Endothelial cell (in vitro differentiated cells): ENCODE results near the gene CSGALNACT2. TPM values are rescaled to one million over a fixed set of nuclear protein-coding genes. Genes with fewer than 3 reads are reported as not detected.

Experiments
- DNase-seq: peaks from one replicate; pipeline ENCODE4 v3.0.0; 2021; ENCODE audit warnings: low spot score
- H3K27ac Mint-ChIP-seq: one replicate; pipeline ENCODE4 v1.8.0; 2021; ENCODE audit warnings: mixed read lengths, inconsistent platforms; ENCODE audit not compliant: unreplicated experiment
- H3K27me3 Mint-ChIP-seq: one replicate; pipeline ENCODE4 v1.8.0; 2021; ENCODE audit warnings: mild to moderate bottlenecking, moderate library complexity, mixed read lengths, inconsistent platforms; ENCODE audit not compliant: unreplicated experiment
- H3K36me3 Mint-ChIP-seq: one replicate; pipeline ENCODE4 v1.8.0; 2021; ENCODE audit warnings: mild to moderate bottlenecking, low read depth, mixed read lengths, inconsistent platforms; ENCODE audit not compliant: unreplicated experiment
- H3K4me1 Mint-ChIP-seq: one replicate; pipeline ENCODE4 v1.8.0; 2021; ENCODE audit warnings: mild to moderate bottlenecking, mixed read lengths, inconsistent platforms; ENCODE audit not compliant: unreplicated experiment
- H3K4me3 Mint-ChIP-seq: one replicate; pipeline ENCODE4 v1.8.0; 2021; ENCODE audit warnings: mild to moderate bottlenecking, mixed read lengths, inconsistent platforms; ENCODE audit not compliant: unreplicated experiment
- H3K9me3 Mint-ChIP-seq: one replicate; pipeline ENCODE4 v1.8.0; 2021; ENCODE audit warnings: mixed read lengths, inconsistent platforms; ENCODE audit not compliant: unreplicated experiment
- total RNA-seq: library from RNA; stranded (reverse); fragmentation: NEBNext Ultra II Directional; extraction: Animal tissue kit (Norgen Biotek cat#: 25700); gene quantifications from one replicate; pipeline ENCODE4 v1.2.1, GENCODE V29; 2021; ENCODE audit not compliant: unreplicated experiment
- TF ChIP-seq, protein P1 (sequence below): fragments of 200-600 bp; sonication (generic); IDR thresholded peaks from one replicate; pipeline ENCODE4 v1.5.0; 2021; ENCODE audit warnings: antibody characterized with exemption; ENCODE audit not compliant: unreplicated experiment

CSGALNACT2 gene
- total RNA-seq, 1 donor from 2014 or later: 3.8 TPM

DNA sequence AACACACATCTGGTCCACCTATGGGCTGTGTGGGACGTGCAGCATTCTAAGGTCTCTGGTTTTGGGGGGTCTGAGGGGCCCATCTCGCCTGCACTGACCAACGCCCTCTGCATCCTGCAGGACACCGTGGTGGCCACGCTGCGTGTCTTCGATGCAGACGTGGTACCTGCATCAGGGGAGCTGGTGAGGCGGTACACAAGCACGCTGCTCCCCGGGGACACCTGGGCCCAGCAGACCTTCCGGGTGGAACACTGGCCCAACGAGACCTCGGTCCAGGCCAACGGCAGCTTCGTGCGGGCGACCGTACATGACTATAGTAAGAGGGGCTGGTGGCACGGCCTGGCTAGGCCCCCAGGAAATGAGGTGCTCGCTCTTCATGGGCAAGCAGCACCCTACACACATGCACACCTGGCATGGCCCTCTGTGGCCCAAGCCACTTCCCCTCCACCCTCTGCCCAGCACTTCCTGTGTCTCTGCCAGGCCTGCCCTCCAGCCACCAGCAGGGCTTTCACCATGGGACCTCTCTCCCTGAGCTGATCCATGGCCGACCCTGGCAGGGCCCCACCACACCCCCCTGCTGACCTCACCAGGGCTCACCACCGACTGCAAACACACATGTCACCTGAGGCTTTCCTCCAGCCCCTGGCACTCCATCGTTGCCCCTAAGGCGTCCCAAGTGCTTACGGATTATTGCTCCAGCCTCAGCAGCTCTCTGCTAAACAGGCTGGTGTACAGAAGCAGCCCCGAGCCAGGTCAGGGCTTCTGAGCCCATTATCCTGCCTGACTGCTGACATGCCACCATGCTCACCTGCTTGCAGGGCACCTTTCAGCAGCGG lies 31.8 kb upstream of the CSGALNACT2 start:
- H3K36me3 Mint-ChIP-seq: no peaks in the 10 kb centered on the region
- DNase-seq: no peak
- H3K27me3 Mint-ChIP-seq: peaks cover 19% of the 10 kb centered on the region
- no peaks in the 10 kb centered on the region for H3K4me1 Mint-ChIP-seq
- TF ChIP-seq, protein P1, sequence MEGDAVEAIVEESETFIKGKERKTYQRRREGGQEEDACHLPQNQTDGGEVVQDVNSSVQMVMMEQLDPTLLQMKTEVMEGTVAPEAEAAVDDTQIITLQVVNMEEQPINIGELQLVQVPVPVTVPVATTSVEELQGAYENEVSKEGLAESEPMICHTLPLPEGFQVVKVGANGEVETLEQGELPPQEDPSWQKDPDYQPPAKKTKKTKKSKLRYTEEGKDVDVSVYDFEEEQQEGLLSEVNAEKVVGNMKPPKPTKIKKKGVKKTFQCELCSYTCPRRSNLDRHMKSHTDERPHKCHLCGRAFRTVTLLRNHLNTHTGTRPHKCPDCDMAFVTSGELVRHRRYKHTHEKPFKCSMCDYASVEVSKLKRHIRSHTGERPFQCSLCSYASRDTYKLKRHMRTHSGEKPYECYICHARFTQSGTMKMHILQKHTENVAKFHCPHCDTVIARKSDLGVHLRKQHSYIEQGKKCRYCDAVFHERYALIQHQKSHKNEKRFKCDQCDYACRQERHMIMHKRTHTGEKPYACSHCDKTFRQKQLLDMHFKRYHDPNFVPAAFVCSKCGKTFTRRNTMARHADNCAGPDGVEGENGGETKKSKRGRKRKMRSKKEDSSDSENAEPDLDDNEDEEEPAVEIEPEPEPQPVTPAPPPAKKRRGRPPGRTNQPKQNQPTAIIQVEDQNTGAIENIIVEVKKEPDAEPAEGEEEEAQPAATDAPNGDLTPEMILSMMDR: no peak
- no peak overlapping the region for H3K27ac Mint-ChIP-seq
- no peaks in the 10 kb centered on the region for H3K9me3 Mint-ChIP-seq
- no peak overlapping the region for H3K4me3 Mint-ChIP-seq

DNA sequence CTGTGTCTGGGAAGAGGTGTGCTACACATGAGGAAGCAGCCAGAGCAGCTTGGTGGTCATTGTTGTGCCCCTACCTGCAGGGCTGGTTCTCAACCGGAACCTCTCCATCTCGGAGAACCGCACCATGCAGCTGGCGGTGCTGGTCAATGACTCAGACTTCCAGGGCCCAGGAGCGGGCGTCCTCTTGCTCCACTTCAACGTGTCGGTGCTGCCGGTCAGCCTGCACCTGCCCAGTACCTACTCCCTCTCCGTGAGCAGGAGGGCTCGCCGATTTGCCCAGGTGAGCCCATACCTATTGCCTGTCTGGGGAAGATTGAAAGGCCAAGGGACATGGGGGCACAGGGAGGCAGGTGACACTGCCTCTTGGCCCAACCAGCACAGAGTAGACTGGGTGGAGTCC lies 29.3 kb upstream of the CSGALNACT2 start:
- DNase-seq: no peak
- TF ChIP-seq, protein P1: no peak
- Mint-ChIP-seq H3K4me1 (no peaks in the 10 kb centered on the region), H3K36me3 (no peaks in the 10 kb centered on the region), H3K4me3 (no peak overlapping the region), H3K9me3 (no peaks in the 10 kb centered on the region), H3K27ac (no peak overlapping the region), H3K27me3 (peaks cover 16% of the 10 kb centered on the region)

DNA sequence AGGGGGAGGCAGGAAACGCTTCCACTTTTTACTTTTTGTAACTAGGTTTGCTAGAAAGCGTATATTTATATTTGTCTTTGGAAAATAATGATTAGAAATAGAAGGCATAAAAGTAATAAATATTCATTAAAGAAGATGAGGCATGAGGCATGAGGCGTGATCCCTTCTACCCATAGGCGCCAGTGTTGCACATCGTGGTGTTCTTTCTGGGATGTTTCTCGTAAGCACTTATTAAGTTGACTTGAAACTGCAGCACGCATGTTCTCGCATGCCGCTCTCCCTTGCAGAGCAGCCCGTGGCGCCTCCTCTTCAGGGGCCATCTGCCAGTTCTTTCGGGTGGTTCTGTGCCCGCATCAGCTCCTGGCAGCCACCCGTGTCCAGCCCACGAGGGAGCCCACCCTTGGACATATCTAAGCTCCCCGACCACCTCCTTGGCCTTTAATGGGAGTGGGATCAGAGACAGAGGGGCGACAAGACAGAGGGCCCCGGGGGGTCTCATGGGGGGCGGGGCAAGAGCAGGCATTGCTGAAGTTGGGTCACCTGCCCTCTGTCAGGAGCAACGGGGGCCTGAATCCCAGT lies 28.5 kb upstream of the CSGALNACT2 start:
- Mint-ChIP-seq H3K9me3 (no peaks in the 10 kb centered on the region), H3K27ac (no peak overlapping the region), H3K4me3 (no peak overlapping the region), H3K27me3 (peaks cover 11% of the 10 kb centered on the region), H3K4me1 (no peaks in the 10 kb centered on the region), H3K36me3 (no peaks in the 10 kb centered on the region)
- TF ChIP-seq, protein P1: no peak
- DNase-seq: no peak

DNA sequence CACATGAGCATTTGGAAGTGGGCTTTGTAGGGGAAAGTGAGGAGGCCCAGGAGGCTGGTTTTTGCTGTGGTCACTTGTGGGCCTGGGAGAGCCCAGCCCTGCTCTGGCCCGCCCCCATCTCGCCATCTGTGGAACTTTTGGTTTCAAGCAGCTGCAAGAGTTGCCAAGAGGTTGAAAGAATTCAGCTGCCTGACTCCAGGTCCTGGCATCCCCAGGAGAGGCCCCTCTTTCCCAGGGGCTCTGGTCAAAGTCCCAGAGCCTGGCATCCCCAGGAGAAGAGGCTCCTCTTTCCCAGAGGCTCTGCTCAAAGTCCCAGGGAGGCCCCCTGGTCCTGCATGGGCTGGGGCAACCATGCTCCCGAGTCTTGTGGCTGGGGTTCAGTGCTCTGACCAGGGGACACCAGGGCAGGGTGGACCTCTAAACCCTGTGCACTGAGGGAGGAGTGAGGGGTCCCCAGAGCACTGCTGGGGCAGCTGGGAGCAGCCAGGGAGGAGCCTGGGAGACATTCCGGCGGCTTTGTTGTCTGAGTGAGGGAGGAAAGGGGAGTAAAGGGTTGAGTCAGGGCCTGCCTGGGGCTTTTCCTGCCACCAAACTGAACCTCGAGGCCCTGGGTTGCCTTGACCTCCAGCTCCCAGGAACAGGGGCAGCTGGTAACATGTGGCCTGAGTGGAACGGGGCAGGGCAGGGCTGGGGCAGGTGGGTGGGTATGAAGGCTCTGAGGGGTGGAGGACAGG lies 27.7 kb upstream of the CSGALNACT2 start:
- TF ChIP-seq, protein P1: no peak
- H3K4me1 Mint-ChIP-seq: no peaks in the 10 kb centered on the region
- H3K9me3 Mint-ChIP-seq: no peaks in the 10 kb centered on the region
- no peak for DNase-seq
- no peaks in the 10 kb centered on the region for H3K36me3 Mint-ChIP-seq
- H3K4me3 Mint-ChIP-seq: no peak overlapping the region
- peaks cover 10% of the 10 kb centered on the region for H3K27me3 Mint-ChIP-seq
- H3K27ac Mint-ChIP-seq: no peak overlapping the region
